Measurements from ENCODE around the gene EFCAB11. TPM values are rescaled to one million over a fixed set of nuclear protein-coding genes. Genes with fewer than 3 reads are reported as not detected.

EFCAB11 gene
- total and polyA plus RNA-seq, 2 of the 8 experiments (the other 6 are each of a cell fraction or from before 2014, with no cell fraction given) = 6.8 to 12.8 TPM

- H4K8ac ChIP-seq (ENCODE audit: extremely low read depth, insufficient read depth, low read length) = no peak overlapping the region
- H3K27ac ChIP-seq (ENCODE audit: low read depth, low read length) = no peak overlapping the region
- H3K23me2 ChIP-seq (ENCODE audit: low read depth, low read length) = no peaks in the 10 kb centered on the region
- H3K79me1 ChIP-seq (ENCODE audit: low read depth, low read length) = no peaks in the 10 kb centered on the region
- CTCF ChIA-PET (ENCODE audit: partially characterized antibody) = interaction anchor here (1.0 to 1.6 kb wide), 2 partner anchors 9 to 88 kb away, joined by 3 read pairs; no protein-coding TSS in a partner anchor
- DNase-seq (ENCODE audit: low read depth in 1 of 2, low spot score in 2 of 2) (no peak), FAIRE-seq (no peak)
- no peak overlapping the region for H2BK5ac ChIP-seq (ENCODE audit: low read depth, low read length)
- no peaks in the 10 kb centered on the region for H3K9me3 ChIP-seq (ENCODE audit: insufficient read depth in 2 of 2, low read depth in 1 of 2, low read length in 1 of 2)
- no peak overlapping the region for H3K4me2 ChIP-seq (ENCODE audit: insufficient read depth in 1 of 2, low read depth in 2 of 2, low read length in 2 of 2)
- no peak overlapping the region for H2AFZ ChIP-seq (ENCODE audit: low read length)
- no peak overlapping the region for H2BK12ac ChIP-seq (ENCODE audit: low read depth, low read length)
- peaks cover 0 to 5% (median under 1%) of the 10 kb centered on the region in 4 experiments; a peak in 2 of 7 replicates for H3K4me1 ChIP-seq (replicated peaks in 1 of 4; ENCODE audit: control insufficient read depth in 3 of 4, insufficient read depth in 4 of 4, low read length in 3 of 4)
- POLR2A ChIA-PET (ENCODE audit: partially characterized antibody) = no interaction called here
- H3K79me2 ChIP-seq (ENCODE audit: control insufficient read depth in 1 of 2, insufficient read depth in 2 of 2, low read length in 2 of 2) = no peaks in the 10 kb centered on the region
- H3K18ac ChIP-seq (ENCODE audit: extremely low read depth, low read length) = no peak overlapping the region
- H4K20me1 ChIP-seq (replicated peaks in 1 of 2; ENCODE audit: control insufficient read depth in 1 of 2, insufficient read depth in 2 of 2, low read length in 2 of 2) = no peaks in the 10 kb centered on the region
- no peak overlapping the region for H3K56ac ChIP-seq (replicated peaks; ENCODE audit: insufficient read length, low read depth, low read length)
- no peak overlapping the region for H3K4me3 ChIP-seq (ENCODE audit: extremely low read depth in 1 of 4, insufficient read depth in 2 of 4, low read depth in 3 of 4, low read length in 4 of 4)
- no peak overlapping the region for H3K14ac ChIP-seq (ENCODE audit: insufficient read length)
- no peak overlapping the region for H2BK15ac ChIP-seq (ENCODE audit: low read length)
- no peak overlapping the region for H2AK5ac ChIP-seq (ENCODE audit: low read depth, low read length)
- no peak overlapping the region for H3K4ac ChIP-seq (replicated peaks; ENCODE audit: insufficient read length, low read depth, low read length)
- no peak overlapping the region for H4K91ac ChIP-seq (replicated peaks; ENCODE audit: insufficient read length, low read length)
- no peak overlapping the region for H4K5ac ChIP-seq (ENCODE audit: insufficient read length, low read depth, low read length)
- H3K27me3 ChIP-seq (replicated peaks in 1 of 4; ENCODE audit: control insufficient read depth in 3 of 4, extremely low read depth in 1 of 4, insufficient read depth in 3 of 4, low read length in 3 of 4) = no peaks in the 10 kb centered on the region
- H3K9ac ChIP-seq (replicated peaks in 1 of 4; ENCODE audit: extremely low read depth in 1 of 4, low read depth in 3 of 4, low read length in 3 of 4) = no peak overlapping the region
- no peaks in the 10 kb centered on the region for H3K36me3 ChIP-seq (ENCODE audit: control insufficient read depth in 2 of 4, insufficient read depth in 4 of 4, low read length in 3 of 4)
- no peak overlapping the region for H3K23ac ChIP-seq (ENCODE audit: insufficient read length)
- WGBS, 2 experiments (ENCODE audit: extremely low coverage in 1 of 2, insufficient coverage in 1 of 2, insufficient read length in 1 of 2, insufficient replicate concordance in 2 of 2, low coverage in 1 of 2, low lambda C conversion rate in 2 of 2, missing lambda C conversion rate in 1 of 2) = 82% methylated on average over 1 of the region's 1 CpG; no CpG with 5 or more reads in 1 of the 2 experiments
- H2BK20ac ChIP-seq (ENCODE audit: low read length) = no peak overlapping the region
- H2BK120ac ChIP-seq (replicated peaks; ENCODE audit: low read depth, low read length) = no peak overlapping the region
- no peak for TF ChIP-seq BCL11A (IDR thresholded peaks at IDR 0.05; ENCODE audit: low read depth in 2 of 2, low read length in 2 of 2)
- no peak for TF ChIP-seq CTCF (IDR thresholded peaks at IDR 0.05; ENCODE audit: control extremely low read depth in 1 of 3, insufficient read depth in 1 of 3, low read depth in 1 of 3, low read length in 3 of 3)
- TF ChIP-seq NRF1 (IDR thresholded peaks at IDR 0.05; ENCODE audit: low read depth, low read length) = no peak
- TF ChIP-seq SIX5 (IDR thresholded peaks at IDR 0.05; ENCODE audit: low read depth, low read length) = no peak
- no peak for TF ChIP-seq PHF8 (conservative IDR thresholded peaks at IDR 0.05; ENCODE audit: low read depth, low read length)
- no peak for TF ChIP-seq FOSL1 (IDR thresholded peaks at IDR 0.05; ENCODE audit: insufficient read depth, low read depth, low read length)
- TF ChIP-seq CHD2 (IDR thresholded peaks at IDR 0.05; ENCODE audit: low read length) = no peak
- TF ChIP-seq EP300 (IDR thresholded peaks at IDR 0.05; ENCODE audit: borderline replicate concordance in 1 of 2, low read depth in 2 of 2, low read length in 2 of 2) = no peak
- no peak for TF ChIP-seq SP1 (IDR thresholded peaks at IDR 0.05; ENCODE audit: low read depth, low read length)
- no peak for TF ChIP-seq BRCA1 (IDR thresholded peaks at IDR 0.05; ENCODE audit: low read depth, low read length)
- TF ChIP-seq ASH2L (IDR thresholded peaks at IDR 0.05; ENCODE audit: low read length) = no peak
- TF ChIP-seq CREB1 (IDR thresholded peaks at IDR 0.05) = no peak
- TF ChIP-seq SIN3A (conservative IDR thresholded peaks at IDR 0.05 in 1 of 2, IDR thresholded peaks at IDR 0.05 in 1 of 2; ENCODE audit: low read depth in 1 of 2, low read length in 2 of 2) = no peak
Measured at GRCh38 chr14:89851106-89851505, 103.4 kb downstream of the EFCAB11 start.
